LNCAP (cell line): Measurements from ENCODE around the gene MKNK1.

ENCODE experiments used
- TF ChIP-seq, protein P1 (sequence below): fragments of 450-650 bp; IDR thresholded peaks from 2 replicates; pipeline ENCODE4 v1.5.1; 2017; ENCODE audit warnings: mild to moderate bottlenecking

Gene MKNK1

DNA sequence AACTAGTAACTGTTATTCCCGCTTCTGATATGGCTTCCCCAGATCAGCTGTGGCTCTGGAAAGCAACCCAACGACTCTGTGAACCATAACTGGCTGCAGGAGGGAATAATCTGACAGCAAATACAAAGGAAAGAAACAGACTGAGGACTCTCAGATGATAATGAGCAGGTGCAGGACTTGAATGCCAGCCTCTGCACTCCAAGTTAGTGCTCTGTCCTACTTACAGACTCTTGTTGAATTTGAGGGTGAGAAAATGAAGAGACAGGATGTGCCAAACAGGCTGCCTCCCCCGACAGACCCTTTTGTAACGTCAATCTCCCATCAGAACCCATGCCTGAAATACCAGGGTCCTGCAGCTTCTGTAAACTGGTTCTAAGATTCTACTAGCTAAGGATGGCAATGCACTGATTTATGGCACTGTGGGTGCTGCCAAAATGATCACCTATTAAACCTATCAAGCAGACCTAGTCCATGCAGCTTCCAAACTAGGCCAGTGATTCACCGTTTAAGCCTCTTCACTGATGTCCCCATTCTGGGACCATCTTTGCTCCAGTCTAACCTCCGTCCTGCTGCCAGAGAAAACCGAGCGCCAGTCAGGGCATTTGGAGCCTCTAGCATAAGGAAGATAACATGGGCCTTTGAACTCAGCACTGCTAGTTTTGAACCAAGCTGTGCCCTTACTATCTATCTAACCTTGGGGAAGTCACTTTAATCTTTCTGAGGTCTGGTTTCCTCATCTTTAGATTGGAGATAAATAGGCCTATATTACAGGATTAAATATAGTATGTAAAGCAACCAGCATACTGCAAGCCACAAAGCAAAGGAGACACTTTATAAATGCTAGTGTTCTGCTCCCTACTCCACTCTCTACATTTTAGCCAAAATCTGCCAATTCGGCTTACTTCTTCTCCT, 4.8 kb downstream of the MKNK1 start:
- TF ChIP-seq, protein P1, sequence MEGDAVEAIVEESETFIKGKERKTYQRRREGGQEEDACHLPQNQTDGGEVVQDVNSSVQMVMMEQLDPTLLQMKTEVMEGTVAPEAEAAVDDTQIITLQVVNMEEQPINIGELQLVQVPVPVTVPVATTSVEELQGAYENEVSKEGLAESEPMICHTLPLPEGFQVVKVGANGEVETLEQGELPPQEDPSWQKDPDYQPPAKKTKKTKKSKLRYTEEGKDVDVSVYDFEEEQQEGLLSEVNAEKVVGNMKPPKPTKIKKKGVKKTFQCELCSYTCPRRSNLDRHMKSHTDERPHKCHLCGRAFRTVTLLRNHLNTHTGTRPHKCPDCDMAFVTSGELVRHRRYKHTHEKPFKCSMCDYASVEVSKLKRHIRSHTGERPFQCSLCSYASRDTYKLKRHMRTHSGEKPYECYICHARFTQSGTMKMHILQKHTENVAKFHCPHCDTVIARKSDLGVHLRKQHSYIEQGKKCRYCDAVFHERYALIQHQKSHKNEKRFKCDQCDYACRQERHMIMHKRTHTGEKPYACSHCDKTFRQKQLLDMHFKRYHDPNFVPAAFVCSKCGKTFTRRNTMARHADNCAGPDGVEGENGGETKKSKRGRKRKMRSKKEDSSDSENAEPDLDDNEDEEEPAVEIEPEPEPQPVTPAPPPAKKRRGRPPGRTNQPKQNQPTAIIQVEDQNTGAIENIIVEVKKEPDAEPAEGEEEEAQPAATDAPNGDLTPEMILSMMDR: no peak

DNA sequence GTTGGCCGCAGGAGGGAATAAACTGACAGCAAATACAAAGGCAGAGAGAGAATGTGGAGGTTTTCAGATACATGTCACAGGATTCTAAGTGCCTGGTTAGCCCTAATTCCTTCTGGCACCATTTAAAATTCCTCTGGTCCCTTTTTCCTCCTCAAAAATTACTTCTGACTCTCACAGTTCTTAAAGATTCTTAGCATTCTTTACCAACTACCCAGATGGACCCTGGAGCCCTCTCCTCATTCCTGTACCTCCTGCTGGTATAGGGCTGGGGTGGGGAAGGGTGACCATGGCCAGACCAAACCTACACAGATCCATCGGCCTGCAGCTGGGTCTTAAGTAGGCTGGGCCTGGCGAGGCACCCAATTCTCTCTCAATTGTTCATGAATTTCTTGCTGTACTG, 7.2 kb downstream of the MKNK1 start:
- TF ChIP-seq, protein P1: no peak

DNA sequence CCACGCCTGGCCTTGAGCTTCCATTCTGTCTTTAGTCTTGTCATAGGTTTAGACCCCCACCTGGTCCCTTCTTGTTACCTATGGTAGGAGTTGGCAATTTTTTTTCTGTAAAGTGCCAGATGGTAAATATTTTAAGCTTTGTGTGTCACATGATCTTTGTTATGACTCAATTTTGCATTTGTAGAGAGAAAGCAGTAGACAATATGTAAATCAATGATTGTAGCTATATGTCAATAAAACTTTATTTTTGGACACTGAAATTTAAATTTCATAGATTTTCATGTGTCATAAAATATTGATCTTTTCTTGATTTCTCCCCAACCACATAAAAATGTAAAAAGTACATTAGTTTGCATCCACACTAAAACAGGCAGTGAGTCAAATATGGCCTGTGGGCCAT, 8.0 kb downstream of the MKNK1 start:
- TF ChIP-seq, protein P1: no peak

GRCh38 chr1:46595127-46595526, 8.9 kb downstream of the MKNK1 start:
- TF ChIP-seq, protein P1: no peak

- TF ChIP-seq, protein P1: no peak
These were observed 10.0 kb downstream of the MKNK1 start for GRCh38 chr1:46594063-46594462.

DNA sequence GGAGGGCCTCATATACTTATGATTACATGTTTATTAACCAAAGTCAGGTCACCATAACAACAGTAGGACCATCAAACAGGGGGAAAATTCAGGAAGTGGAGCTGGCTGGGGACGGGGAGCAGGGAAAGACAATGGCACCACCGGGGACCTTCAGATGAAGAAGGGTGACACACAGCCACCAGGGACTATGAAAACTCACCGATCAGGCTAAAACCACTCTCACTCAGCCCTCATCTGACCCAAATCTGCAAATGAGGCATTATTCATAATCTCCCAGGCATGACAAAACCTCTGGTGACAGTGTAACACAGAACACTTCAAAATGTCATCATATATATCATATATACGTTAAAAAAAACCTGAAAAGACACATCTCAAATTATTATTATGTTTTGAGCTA, 11.2 kb downstream of the MKNK1 start:
- TF ChIP-seq, protein P1: no peak

GRCh38 chr1:46589529-46589928, 14.5 kb downstream of the MKNK1 start:
- TF ChIP-seq, protein P1: no peak
